Measurements from ENCODE around the gene DOCK4. TPM values are rescaled to one million over a fixed set of nuclear protein-coding genes. Genes with fewer than 3 reads are reported as not detected.

Gene DOCK4
- total and polyA plus RNA-seq, 2 of the 8 experiments (the other 6 are each of a cell fraction or from before 2014, with no cell fraction given) = 5.1 to 23.6 TPM

- TF ChIP-seq HDAC2 (IDR thresholded peaks at IDR 0.05; ENCODE audit: borderline replicate concordance in 1 of 2, low read depth in 2 of 2, low read length in 2 of 2) = no peak
Observed at GRCh38 chr7:112135815-112136214, 70.4 kb downstream of the DOCK4 start (continued).

Data from H1 (cell line).